H1 (cell line): ENCODE results near the gene TCERG1L. TPM values are rescaled to one million over a fixed set of nuclear protein-coding genes. Genes with fewer than 3 reads are reported as not detected.
A peak's percentile ranks its signal among the peaks of the same experiment; 100 is the strongest.

Source experiments
- CTCF ChIA-PET: fragments of 300-600 bp; sonication (Branson Sonifier 250); formaldehyde crosslinking; loops from one replicate; lab custom pipeline; 2021; ENCODE audit not compliant: partially characterized antibody; lab: Charles Lee
- POLR2A ChIA-PET: fragments of 300-600 bp; sonication (Branson Sonifier 250); formaldehyde crosslinking; loops from one replicate; lab custom pipeline; 2021; ENCODE audit warnings: inconsistent platforms; ENCODE audit not compliant: partially characterized antibody; lab: Charles Lee
- DNase-seq, 2 experiments: peaks; one replicate each; pipeline versions ENCODE4 v3.0.0 to v3.0.0-alpha.2; 2010 to 2022; ENCODE audit warnings: low spot score in 2 of 2, low read depth in 1 of 2, mixed read lengths in 1 of 2
- FAIRE-seq: peaks from 2 replicates; lab custom pipeline; 2011; peaks lifted over from hg19 to GRCh38; lab: Jason Lieb, UNC
- H2AFZ ChIP-seq: 2 replicates; pipeline ENCODE4 v1.8.1; 2012; ENCODE audit warnings: low read length, inconsistent platforms
- H2AK5ac ChIP-seq: 2 replicates; pipeline ENCODE4 v1.6.1; 2013; ENCODE audit warnings: low read depth, low read length
- H2BK120ac ChIP-seq: replicated peaks from 2 replicates; pipeline ENCODE3; 2013; ENCODE audit warnings: low read depth, low read length, inconsistent platforms
- H2BK12ac ChIP-seq: 2 replicates; pipeline ENCODE4 v1.6.1; 2013; ENCODE audit warnings: low read depth, low read length
- H2BK15ac ChIP-seq: 2 replicates; pipeline ENCODE4 v1.6.1; 2013; ENCODE audit warnings: low read length
- H2BK20ac ChIP-seq: 2 replicates; pipeline ENCODE4 v1.6.1; 2013; ENCODE audit warnings: low read length
- H2BK5ac ChIP-seq: 2 replicates; pipeline ENCODE4 v1.6.1; 2013; ENCODE audit warnings: low read depth, low read length
- H3K14ac ChIP-seq: 2 replicates; pipeline ENCODE4 v1.6.1; 2013; ENCODE audit warnings: inconsistent platforms; ENCODE audit not compliant: insufficient read length
- H3K18ac ChIP-seq: 2 replicates; pipeline ENCODE4 v1.6.1; 2013; ENCODE audit warnings: low read length; ENCODE audit errors: extremely low read depth
- H3K23ac ChIP-seq: 2 replicates; pipeline ENCODE4 v1.6.1; 2013; ENCODE audit warnings: inconsistent platforms; ENCODE audit not compliant: insufficient read length
- H3K23me2 ChIP-seq: 2 replicates; pipeline ENCODE4 v1.6.1; 2013; ENCODE audit warnings: low read depth, low read length
- H3K27ac ChIP-seq: 2 replicates; pipeline ENCODE4 v1.6.1; 2011; ENCODE audit warnings: low read depth, low read length, inconsistent platforms
- H3K27me3 ChIP-seq, 4 experiments: replicated peaks in 1 of 4; 1 replicate in 1 of 4; 2 replicates in 3 of 4; pipeline versions ENCODE4 v1.6.1 to v1.8.1; 2011 to 2013; ENCODE audit warnings: low read length in 3 of 4, mild to moderate bottlenecking in 3 of 4, inconsistent platforms in 2 of 4, mixed read lengths in 2 of 4, moderate library complexity in 1 of 4; ENCODE audit not compliant: control insufficient read depth in 3 of 4, insufficient read depth in 3 of 4; ENCODE audit errors: extremely low read depth in 1 of 4
- H3K36me3 ChIP-seq, 4 experiments: 2 replicates each; pipeline versions ENCODE4 v1.6.1 to v1.8.1; 2011 to 2013; ENCODE audit warnings: mild to moderate bottlenecking in 4 of 4, low read length in 3 of 4, moderate library complexity in 2 of 4, control low read depth in 1 of 4, inconsistent platforms in 1 of 4; ENCODE audit not compliant: insufficient read depth in 4 of 4, control insufficient read depth in 2 of 4
- H3K4ac ChIP-seq: replicated peaks from 2 replicates; pipeline ENCODE3; 2013; ENCODE audit warnings: low read length, low read depth, mixed read lengths, inconsistent platforms; ENCODE audit not compliant: insufficient read length
- H3K4me1 ChIP-seq, 4 experiments: replicated peaks in 1 of 4; 1 replicate in 1 of 4; 2 replicates in 3 of 4; pipeline versions ENCODE4 v1.6.1 to v1.8.1; 2011 to 2013; ENCODE audit warnings: low read length in 3 of 4, inconsistent platforms in 2 of 4, mixed read lengths in 1 of 4; ENCODE audit not compliant: insufficient read depth in 4 of 4, control insufficient read depth in 3 of 4
- H3K4me2 ChIP-seq, 2 experiments: 2 replicates each; pipeline versions ENCODE4 v1.6.1 to v1.8.1; 2011 to 2013; ENCODE audit warnings: low read depth in 2 of 2, low read length in 2 of 2, control low read depth in 1 of 2, inconsistent platforms in 1 of 2, mild to moderate bottlenecking in 1 of 2; ENCODE audit not compliant: insufficient read depth in 1 of 2
- H3K4me3 ChIP-seq, 4 experiments: fragments of 200-600, 300-600 bp in 1 of 4; sonication (generic), shearing (Covaris generic), sonication (Bioruptor Twin) in 1 of 4; 2 replicates each; pipeline versions ENCODE4 v1.5.1 to v1.8.1; 2011 to 2016; ENCODE audit warnings: low read length in 4 of 4, low read depth in 3 of 4, control low read depth in 2 of 4, inconsistent platforms in 2 of 4, mild to moderate bottlenecking in 2 of 4, mixed read lengths in 1 of 4, moderate library complexity in 1 of 4; ENCODE audit not compliant: insufficient read depth in 2 of 4; ENCODE audit errors: extremely low read depth in 1 of 4
- H3K56ac ChIP-seq: replicated peaks from 2 replicates; pipeline ENCODE3; 2013; ENCODE audit warnings: low read depth, mild to moderate bottlenecking, mixed read lengths, low read length, inconsistent platforms; ENCODE audit not compliant: insufficient read length
- H3K79me1 ChIP-seq: 2 replicates; pipeline ENCODE4 v1.6.1; 2013; ENCODE audit warnings: low read depth, low read length, control low read depth
- H3K79me2 ChIP-seq, 2 experiments: 2 replicates each; pipeline versions ENCODE4 v1.6.1 to v1.8.1; 2012 to 2013; ENCODE audit warnings: low read length in 2 of 2, mild to moderate bottlenecking in 2 of 2, inconsistent platforms in 1 of 2; ENCODE audit not compliant: insufficient read depth in 2 of 2, control insufficient read depth in 1 of 2
- H3K9ac ChIP-seq, 4 experiments: replicated peaks in 1 of 4; 1 replicate in 1 of 4; 2 replicates in 3 of 4; pipeline versions ENCODE4 v1.6.1 to v1.8.1; 2011 to 2013; ENCODE audit warnings: low read depth in 3 of 4, low read length in 3 of 4, control low read depth in 2 of 4, mild to moderate bottlenecking in 2 of 4, moderate library complexity in 2 of 4, inconsistent platforms in 1 of 4; ENCODE audit errors: extremely low read depth in 1 of 4
- H3K9me3 ChIP-seq, 2 experiments: 2 replicates each; pipeline versions ENCODE4 v1.6.1 to v1.8.1; 2012 to 2013; ENCODE audit warnings: mild to moderate bottlenecking in 2 of 2, moderate library complexity in 2 of 2, control low read depth in 1 of 2, inconsistent platforms in 1 of 2, low read depth in 1 of 2, low read length in 1 of 2, mixed read lengths in 1 of 2; ENCODE audit not compliant: insufficient read depth in 2 of 2
- H4K20me1 ChIP-seq, 2 experiments: replicated peaks in 1 of 2; 2 replicates each; pipeline versions ENCODE3 to v1.8.1; 2011 to 2013; ENCODE audit warnings: inconsistent platforms in 2 of 2, low read length in 2 of 2, mild to moderate bottlenecking in 1 of 2; ENCODE audit not compliant: insufficient read depth in 2 of 2, control insufficient read depth in 1 of 2
- H4K5ac ChIP-seq: 2 replicates; pipeline ENCODE4 v1.6.1; 2013; ENCODE audit warnings: low read length, low read depth, mixed read lengths, inconsistent platforms; ENCODE audit not compliant: insufficient read length
- H4K8ac ChIP-seq: 2 replicates; pipeline ENCODE4 v1.8.0; 2013; ENCODE audit warnings: mild to moderate bottlenecking, moderate library complexity, low read length, inconsistent platforms; ENCODE audit not compliant: insufficient read depth; ENCODE audit errors: extremely low read depth
- H4K91ac ChIP-seq: replicated peaks from 2 replicates; pipeline ENCODE3; 2013; ENCODE audit warnings: low read length, mixed read lengths, inconsistent platforms; ENCODE audit not compliant: insufficient read length
- CTBP2 ChIP-seq: IDR thresholded peaks from 2 replicates; pipeline ENCODE4 v1.7.0; 2011; ENCODE audit warnings: borderline replicate concordance, mild to moderate bottlenecking, moderate library complexity, mixed read lengths, low read length; ENCODE audit not compliant: insufficient read depth, insufficient read length
- EGR1 ChIP-seq: IDR thresholded peaks from 2 replicates; pipeline ENCODE4 v1.6.1; 2011; ENCODE audit warnings: low read depth, low read length, borderline replicate concordance
- FOSL1 ChIP-seq: IDR thresholded peaks from 2 replicates; pipeline ENCODE4 v1.6.1; 2011; ENCODE audit warnings: mild to moderate bottlenecking, low read depth, low read length, moderate library complexity; ENCODE audit not compliant: insufficient read depth
- JUND ChIP-seq: IDR thresholded peaks from 2 replicates; pipeline ENCODE4 v1.6.1; 2011; ENCODE audit warnings: mild to moderate bottlenecking, improper control_type of control experiment, low read length
- POLR2AphosphoS5 ChIP-seq: IDR thresholded peaks from 2 replicates; pipeline ENCODE4 v1.6.1; 2011; ENCODE audit warnings: low read depth, low read length
- RXRA ChIP-seq: IDR thresholded peaks from 2 replicates; pipeline ENCODE4 v1.6.1; 2011; ENCODE audit warnings: low read depth, mild to moderate bottlenecking, low read length, moderate library complexity; ENCODE audit not compliant: insufficient read depth
- SAP30 ChIP-seq: fragments of 300-600 bp; sonication (generic); IDR thresholded peaks from 2 replicates; pipeline ENCODE4 v1.7.1; 2012; ENCODE audit warnings: low read length, moderate library complexity, mild to moderate bottlenecking, inconsistent platforms; ENCODE audit not compliant: insufficient read depth, insufficient replicate concordance
- SIRT6 ChIP-seq: IDR thresholded peaks from one replicate; pipeline ENCODE4 v1.7.1; 2012; ENCODE audit warnings: low read length, inconsistent platforms
- WGBS, 2 experiments: shearing (Covaris generic) in 1 of 2; methylation state at CpG; one replicate each; pipeline versions ENCODE4 v1.1.6 to v1.1.7; 2013 to 2015; ENCODE audit warnings: low lambda C conversion rate in 2 of 2, mixed read lengths in 2 of 2, inconsistent platforms in 1 of 2, low coverage in 1 of 2, missing lambda C conversion rate in 1 of 2; ENCODE audit not compliant: insufficient replicate concordance in 2 of 2, insufficient coverage in 1 of 2, insufficient read length in 1 of 2; ENCODE audit errors: extremely low coverage in 1 of 2, missing lambda C conversion rate in 1 of 2; 5-methylcytosine and 5-hydroxymethylcytosine counted together
- polyA plus RNA-seq, 7 experiments: library from polyadenylated mRNA; depleted of rRNA in 3 of 7; stranded (reverse) in 5 of 7; unstranded in 2 of 7; fragments of >200 nt in 5 of 7; fragments of 200-250 nt in 2 of 7; gene quantifications; 1 replicate in 5 of 7; 2 replicates in 1 of 7; 4 replicates in 1 of 7; pipeline versions ENCODE4 v1.2.1 to v1.2.3, GENCODE V29; 2011 to 2013; ENCODE audit warnings: missing spikeins in 2 of 7, mixed read lengths in 2 of 7
- total RNA-seq: library from RNA; stranded (reverse); fragmentation: NEBNext Ultra II Directional; extraction: Animal tissue kit (Norgen Biotek cat#: 25700); gene quantifications from 2 replicates; pipeline ENCODE4 v1.2.1, GENCODE V29; 2021
- TF ChIP-seq, protein P1 (sequence below), 3 experiments: IDR thresholded peaks; 1 replicate in 2 of 3; 2 replicates in 1 of 3; pipeline versions ENCODE4 v1.5.1 to v1.6.1; 2011; ENCODE audit warnings: low read length in 3 of 3, mild to moderate bottlenecking in 3 of 3, inconsistent platforms in 2 of 3, low read depth in 1 of 3, moderate library complexity in 1 of 3; ENCODE audit not compliant: insufficient read depth in 1 of 3; ENCODE audit errors: control extremely low read depth in 1 of 3
- TF ChIP-seq, protein P2 (sequence below): IDR thresholded peaks from 2 replicates; pipeline ENCODE4 v1.6.1; 2011; ENCODE audit warnings: low read length, improper control_type of control experiment

TCERG1L gene
- total and polyA plus RNA-seq, 2 of the 8 experiments (the other 6 are each of a cell fraction or from before 2014, with no cell fraction given): 3.9 to 6.9 TPM

DNA sequence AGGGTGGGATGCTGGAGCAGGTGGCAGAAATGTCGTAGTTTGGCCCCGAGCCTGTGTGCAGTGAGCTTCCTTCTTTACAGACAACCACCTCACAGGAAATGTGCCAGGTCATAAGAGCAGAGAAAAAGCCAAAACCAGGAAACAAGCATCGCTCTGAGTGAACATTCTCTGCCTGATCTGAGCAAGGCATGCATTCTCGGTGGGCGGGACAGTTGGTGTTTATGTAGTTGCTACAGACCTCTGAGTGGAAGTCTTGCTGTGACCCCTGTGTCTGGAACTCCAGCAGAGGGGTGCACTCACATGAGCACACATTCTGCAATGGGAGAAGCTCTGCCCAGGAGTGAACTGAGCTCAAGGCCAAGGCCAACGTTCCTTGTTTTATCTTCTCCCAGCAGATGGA is 230.1 kb downstream of the TCERG1L start:
- DNase-seq (no peak), FAIRE-seq (no peak)
- no peak overlapping the region; the same call in 1 of the 2 replicates for H3K18ac ChIP-seq
- ChIA-PET CTCF (interaction anchor here (1.0 to 2.5 kb wide), 3 partner anchors 10 to 135 kb away, joined by 3 to 6 read pairs (median 3); no protein-coding TSS in a partner anchor), POLR2A (no interaction called here)
- WGBS, 2 experiments: 92% methylated on average over 6 of the region's 6 CpGs; no CpG with 5 or more reads in 1 of the 2 experiments
- no peaks in the 10 kb centered on the region for H3K79me1 ChIP-seq
- no peak overlapping the region for H2AFZ ChIP-seq
- no peak overlapping the region for H3K9ac ChIP-seq
- no peaks in the 10 kb centered on the region for H3K36me3 ChIP-seq
- no peak overlapping the region for H2BK15ac ChIP-seq
- no peak overlapping the region for H2BK20ac ChIP-seq
- peak overlapping the region; percentile 34 for H4K91ac ChIP-seq
- H3K79me2 ChIP-seq: no peaks in the 10 kb centered on the region
- H4K20me1 ChIP-seq: no peaks in the 10 kb centered on the region
- H2BK12ac ChIP-seq: no peak overlapping the region; the same call in 1 of the 2 replicates
- no peaks in the 10 kb centered on the region; a peak in 3 of 7 replicates for H3K27me3 ChIP-seq
- no peak overlapping the region for H2AK5ac ChIP-seq
- H3K27ac ChIP-seq: no peak overlapping the region
- H4K8ac ChIP-seq: no peak overlapping the region
- H4K5ac ChIP-seq: no peak overlapping the region
- H3K23me2 ChIP-seq: no peaks in the 10 kb centered on the region
- H3K4me3 ChIP-seq: no peak overlapping the region
- H3K23ac ChIP-seq: no peak overlapping the region
- H2BK5ac ChIP-seq: no peak overlapping the region
- no peak overlapping the region for H3K4me2 ChIP-seq
- no peak overlapping the region for H3K14ac ChIP-seq
- H3K4ac ChIP-seq: no peak overlapping the region
- H3K56ac ChIP-seq: no peak overlapping the region
- H2BK120ac ChIP-seq: no peak overlapping the region
- no peaks in the 10 kb centered on the region; a peak in 1 of 7 replicates for H3K4me1 ChIP-seq
- peaks cover 0 to 3% of the 10 kb centered on the region in 2 experiments; a peak in 1 of 4 replicates for H3K9me3 ChIP-seq
- TF ChIP-seq FOSL1 (no peak), SIRT6 (no peak), CTBP2 (no peak), EGR1 (no peak), RXRA (no peak), POLR2AphosphoS5 (no peak), SAP30 (no peak), JUND (no peak)
- TF ChIP-seq, protein P1, sequence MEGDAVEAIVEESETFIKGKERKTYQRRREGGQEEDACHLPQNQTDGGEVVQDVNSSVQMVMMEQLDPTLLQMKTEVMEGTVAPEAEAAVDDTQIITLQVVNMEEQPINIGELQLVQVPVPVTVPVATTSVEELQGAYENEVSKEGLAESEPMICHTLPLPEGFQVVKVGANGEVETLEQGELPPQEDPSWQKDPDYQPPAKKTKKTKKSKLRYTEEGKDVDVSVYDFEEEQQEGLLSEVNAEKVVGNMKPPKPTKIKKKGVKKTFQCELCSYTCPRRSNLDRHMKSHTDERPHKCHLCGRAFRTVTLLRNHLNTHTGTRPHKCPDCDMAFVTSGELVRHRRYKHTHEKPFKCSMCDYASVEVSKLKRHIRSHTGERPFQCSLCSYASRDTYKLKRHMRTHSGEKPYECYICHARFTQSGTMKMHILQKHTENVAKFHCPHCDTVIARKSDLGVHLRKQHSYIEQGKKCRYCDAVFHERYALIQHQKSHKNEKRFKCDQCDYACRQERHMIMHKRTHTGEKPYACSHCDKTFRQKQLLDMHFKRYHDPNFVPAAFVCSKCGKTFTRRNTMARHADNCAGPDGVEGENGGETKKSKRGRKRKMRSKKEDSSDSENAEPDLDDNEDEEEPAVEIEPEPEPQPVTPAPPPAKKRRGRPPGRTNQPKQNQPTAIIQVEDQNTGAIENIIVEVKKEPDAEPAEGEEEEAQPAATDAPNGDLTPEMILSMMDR (IDR thresholded peaks at IDR 0.05; ENCODE audit: control extremely low read depth in 1 of 3, insufficient read depth in 1 of 3, low read depth in 1 of 3, low read length in 3 of 3): no peak
- TF ChIP-seq, protein P2, sequence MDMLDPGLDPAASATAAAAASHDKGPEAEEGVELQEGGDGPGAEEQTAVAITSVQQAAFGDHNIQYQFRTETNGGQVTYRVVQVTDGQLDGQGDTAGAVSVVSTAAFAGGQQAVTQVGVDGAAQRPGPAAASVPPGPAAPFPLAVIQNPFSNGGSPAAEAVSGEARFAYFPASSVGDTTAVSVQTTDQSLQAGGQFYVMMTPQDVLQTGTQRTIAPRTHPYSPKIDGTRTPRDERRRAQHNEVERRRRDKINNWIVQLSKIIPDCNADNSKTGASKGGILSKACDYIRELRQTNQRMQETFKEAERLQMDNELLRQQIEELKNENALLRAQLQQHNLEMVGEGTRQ: no peak
